Measurements from ENCODE around the gene SLC25A31.

SLC25A31 gene

GRCh38 chr4:127778102-127778501, 47.9 kb downstream of the SLC25A31 start:
- DNase-seq = no peak

GRCh38 chr4:127780598-127780997, 50.4 kb downstream of the SLC25A31 start:
- DNase-seq = no peak

GRCh38 chr4:127781300-127782024, 51.3 kb downstream of the SLC25A31 start:
- peak; percentile 45 for DNase-seq

GRCh38 chr4:127782025-127782274, 51.8 kb downstream of the SLC25A31 start:
- peak; percentile 82 for DNase-seq

- peak; percentile 10 for DNase-seq
Measured at GRCh38 chr4:127782275-127783025, 52.2 kb downstream of the SLC25A31 start, which contains the start of gene HSPA4L. HSPA4L (plus strand) TSS chr4:127782322; CDS start chr4:127782551, 229 bp downstream.

GRCh38 chr4:127783026-127783769, 53.0 kb downstream of the SLC25A31 start:
- DNase-seq = peak; percentile 28

GRCh38 chr4:127783955-127784770, 54.0 kb downstream of the SLC25A31 start:
- no peak for DNase-seq

- peak; percentile 1 for DNase-seq
Measured at GRCh38 chr4:127788517-127788916, 58.3 kb downstream of the SLC25A31 start.

GRCh38 chr4:127791391-127791790, 61.2 kb downstream of the SLC25A31 start:
- DNase-seq = no peak

- no peak for DNase-seq
Measured at GRCh38 chr4:127793528-127793927, 63.3 kb downstream of the SLC25A31 start.

GRCh38 chr4:127799711-127800110, 69.5 kb downstream of the SLC25A31 start:
- no peak for DNase-seq

GRCh38 chr4:127809173-127809800, 79.1 kb downstream of the SLC25A31 start:
- DNase-seq = peak; percentile 3

GRCh38 chr4:127810551-127810950, 80.4 kb downstream of the SLC25A31 start:
- no peak for DNase-seq

- no peak for DNase-seq
Measured at GRCh38 chr4:127822430-127822829, 92.2 kb downstream of the SLC25A31 start.
